D721Med (cell line): ENCODE results near the gene SLC1A2.

Source experiments
- DNase-seq: peaks from one replicate; pipeline ENCODE4 v3.0.0; 2011; ENCODE audit warnings: low spot score; ENCODE audit not compliant: insufficient read length
- FAIRE-seq: peaks from 2 replicates; lab custom pipeline; 2011; peaks lifted over from hg19 to GRCh38; lab: Jason Lieb, UNC
- TF ChIP-seq, protein P1 (sequence below): IDR thresholded peaks from 2 replicates; pipeline ENCODE4 v1.5.1; 2012; ENCODE audit warnings: mild to moderate bottlenecking, control low read depth; ENCODE audit not compliant: insufficient read depth; ENCODE audit errors: missing control alignments

SLC1A2 gene

DNA sequence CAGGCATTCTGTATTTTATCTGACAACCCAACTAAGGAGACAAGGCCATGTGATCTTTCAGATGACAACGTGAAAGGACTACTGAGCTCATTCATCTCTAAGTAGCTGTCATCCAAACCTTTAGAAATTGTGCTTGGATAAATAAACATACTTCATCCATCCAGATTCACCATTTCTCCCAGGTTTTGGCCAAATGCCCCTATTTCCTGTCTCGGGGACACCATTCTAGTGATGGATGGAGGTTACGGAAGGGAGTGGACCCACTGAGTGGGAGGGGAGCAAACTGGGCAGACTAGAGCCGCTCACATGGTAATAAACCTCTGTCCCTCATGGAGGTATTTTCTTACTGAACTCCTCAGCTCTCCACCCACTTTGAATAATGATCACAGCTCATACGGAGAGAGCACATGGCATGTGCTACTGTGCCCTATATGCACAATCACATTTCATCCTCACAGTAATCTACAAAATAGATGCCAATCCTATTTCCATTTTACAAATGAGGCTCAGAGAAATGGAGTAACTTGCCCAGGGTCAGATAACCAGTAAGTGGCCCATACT lies 114.4 kb downstream of the SLC1A2 start:
- TF ChIP-seq, protein P1, sequence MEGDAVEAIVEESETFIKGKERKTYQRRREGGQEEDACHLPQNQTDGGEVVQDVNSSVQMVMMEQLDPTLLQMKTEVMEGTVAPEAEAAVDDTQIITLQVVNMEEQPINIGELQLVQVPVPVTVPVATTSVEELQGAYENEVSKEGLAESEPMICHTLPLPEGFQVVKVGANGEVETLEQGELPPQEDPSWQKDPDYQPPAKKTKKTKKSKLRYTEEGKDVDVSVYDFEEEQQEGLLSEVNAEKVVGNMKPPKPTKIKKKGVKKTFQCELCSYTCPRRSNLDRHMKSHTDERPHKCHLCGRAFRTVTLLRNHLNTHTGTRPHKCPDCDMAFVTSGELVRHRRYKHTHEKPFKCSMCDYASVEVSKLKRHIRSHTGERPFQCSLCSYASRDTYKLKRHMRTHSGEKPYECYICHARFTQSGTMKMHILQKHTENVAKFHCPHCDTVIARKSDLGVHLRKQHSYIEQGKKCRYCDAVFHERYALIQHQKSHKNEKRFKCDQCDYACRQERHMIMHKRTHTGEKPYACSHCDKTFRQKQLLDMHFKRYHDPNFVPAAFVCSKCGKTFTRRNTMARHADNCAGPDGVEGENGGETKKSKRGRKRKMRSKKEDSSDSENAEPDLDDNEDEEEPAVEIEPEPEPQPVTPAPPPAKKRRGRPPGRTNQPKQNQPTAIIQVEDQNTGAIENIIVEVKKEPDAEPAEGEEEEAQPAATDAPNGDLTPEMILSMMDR: no peak
- DNase-seq (no peak), FAIRE-seq (no peak)

DNA sequence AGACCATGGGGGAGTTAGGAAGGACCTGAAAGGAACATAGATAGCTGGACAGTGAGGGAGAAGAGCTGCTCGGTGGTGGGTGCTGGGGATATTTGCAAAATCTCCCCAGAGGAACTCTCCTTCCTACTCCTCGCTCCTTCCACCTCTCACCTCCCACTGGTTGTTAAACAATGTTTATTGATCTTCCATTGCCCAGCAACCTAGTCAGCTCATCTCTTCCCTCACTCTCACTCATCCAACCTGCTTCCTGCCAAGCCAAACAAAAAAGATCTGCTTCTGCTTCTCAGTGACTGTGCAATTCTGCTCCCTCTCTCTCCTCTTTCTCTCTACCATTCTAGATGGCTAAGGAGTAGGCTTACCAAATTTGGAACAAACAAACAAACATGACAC lies 115.0 kb downstream of the SLC1A2 start:
- FAIRE-seq: no peak
- DNase-seq: no peak

DNA sequence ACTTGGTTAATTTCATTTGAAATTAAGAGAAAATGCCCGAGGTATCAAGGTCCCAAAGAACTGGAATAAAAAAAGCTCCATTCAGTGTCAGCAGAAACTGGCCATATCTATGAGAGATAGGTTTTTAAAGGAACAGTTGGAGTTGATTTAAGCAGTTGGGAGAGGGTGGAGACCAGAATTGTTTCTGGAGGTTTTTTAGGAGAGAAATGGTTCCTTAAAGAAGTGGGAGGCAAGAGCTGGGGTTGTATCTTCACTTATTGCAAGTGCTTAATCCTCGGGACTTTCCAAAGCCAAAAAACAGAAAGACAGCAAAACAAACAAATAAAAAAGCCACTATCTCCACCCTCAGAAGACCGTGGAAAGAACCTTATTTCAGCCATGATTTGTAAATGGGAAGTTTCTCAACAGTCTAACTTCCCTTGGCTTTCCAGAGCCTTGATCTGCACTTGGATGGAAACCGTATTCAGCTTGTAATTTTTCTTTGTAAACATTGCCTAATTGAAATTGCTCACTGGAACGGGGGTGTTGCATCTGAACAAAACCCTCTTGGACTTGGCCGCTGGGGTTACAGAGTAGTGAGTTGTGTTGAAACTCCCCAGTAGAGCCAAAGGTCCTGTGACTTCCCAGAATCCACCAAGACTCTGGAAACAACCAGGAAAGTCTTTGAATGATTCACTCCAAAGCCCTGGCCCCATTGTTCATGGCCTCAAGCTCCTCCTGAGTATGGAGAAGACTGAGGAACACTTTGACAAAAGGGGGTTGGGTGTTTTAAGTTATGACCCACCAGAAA lies 115.6 kb downstream of the SLC1A2 start:
- TF ChIP-seq, protein P1: no peak
- FAIRE-seq (no peak), DNase-seq (no peak)

More for the DNA sequence above, 115.0 kb downstream of the SLC1A2 start:
- TF ChIP-seq, protein P1: no peak

DNA sequence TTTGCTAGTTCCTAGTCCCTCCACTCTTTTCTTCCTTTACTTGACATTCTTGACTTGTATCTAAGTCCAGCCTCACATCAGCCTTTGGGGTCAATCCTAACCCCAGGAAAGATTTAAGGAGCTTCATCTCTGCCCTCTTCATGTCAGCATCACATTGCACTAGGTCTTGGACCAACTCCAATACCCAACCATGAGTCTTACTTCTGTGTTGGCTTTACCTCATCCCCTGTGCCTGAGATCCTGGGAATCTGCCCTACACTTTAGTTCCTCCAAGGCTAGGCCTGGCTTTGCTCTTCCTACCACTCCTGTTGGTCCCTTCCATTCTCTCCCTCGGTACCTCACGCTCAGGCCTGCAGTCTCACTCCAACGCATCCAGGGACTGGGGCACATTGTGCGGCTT lies 117.0 kb downstream of the SLC1A2 start:
- no peak for DNase-seq
- FAIRE-seq: no peak
- TF ChIP-seq, protein P1: no peak

DNA sequence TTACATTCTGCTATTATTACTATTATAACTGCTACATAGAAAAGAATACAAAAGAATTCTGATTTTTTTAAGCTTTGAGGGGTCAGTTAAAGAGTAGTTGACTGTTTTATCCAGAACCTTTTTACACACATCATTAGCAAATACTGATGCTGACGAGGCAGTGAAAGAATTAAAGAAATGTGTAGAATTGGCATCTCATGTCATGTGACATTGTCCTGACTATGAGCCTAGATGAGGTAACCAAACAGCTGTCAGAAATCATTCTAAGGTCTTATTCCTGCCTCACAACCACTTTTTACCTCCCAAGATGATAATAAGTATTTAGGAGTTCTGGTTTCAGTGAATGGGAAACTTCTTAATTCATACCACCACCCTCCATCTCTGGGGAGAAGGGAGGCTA lies 121.0 kb downstream of the SLC1A2 start:
- no peak for FAIRE-seq
- TF ChIP-seq, protein P1: no peak
- DNase-seq: no peak

DNA sequence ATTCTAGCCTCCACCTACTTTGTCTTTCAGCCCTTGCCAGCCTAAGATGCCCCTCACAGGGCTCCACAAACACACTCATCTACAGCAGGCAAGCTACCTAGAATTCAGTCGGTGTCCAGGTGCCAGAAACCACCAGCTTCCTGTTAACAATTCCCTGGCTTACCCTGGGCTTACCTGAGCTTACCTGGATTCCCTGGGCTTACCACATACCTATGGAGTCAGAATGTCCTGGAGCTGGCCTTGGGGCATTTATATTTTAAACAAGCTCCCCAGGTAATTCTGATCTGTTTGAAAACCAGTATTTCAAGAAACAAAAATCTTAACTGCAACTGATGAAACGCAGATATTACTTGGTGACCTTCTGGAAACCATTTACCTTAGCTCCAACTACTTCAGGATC lies 123.6 kb downstream of the SLC1A2 start:
- DNase-seq (no peak), FAIRE-seq (no peak)
- TF ChIP-seq, protein P1: no peak

DNA sequence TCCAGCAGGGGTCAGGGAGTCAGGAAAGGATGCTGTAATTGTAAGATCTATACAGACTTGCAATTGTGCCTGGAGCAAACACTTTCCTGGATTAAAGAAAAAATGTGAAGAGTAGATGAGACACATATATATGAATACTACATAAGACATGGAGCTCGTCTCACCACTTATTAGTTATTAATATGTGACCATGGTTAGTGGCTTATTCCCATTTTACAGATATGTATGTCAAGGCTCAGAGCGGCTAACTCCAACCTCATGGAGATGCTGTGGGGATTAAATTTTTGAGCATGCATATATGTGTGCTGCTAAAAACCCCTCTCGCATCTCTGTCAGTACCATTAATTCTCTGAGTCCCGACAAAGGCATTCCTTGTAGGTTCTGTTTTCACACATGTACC lies 125.7 kb downstream of the SLC1A2 start:
- no peak for FAIRE-seq
- no peak for DNase-seq
- TF ChIP-seq, protein P1: no peak
